Measurements from ENCODE around the gene CTNND1.

CTNND1 gene

GRCh38 chr11:57776031-57776521 is 14.5 kb downstream of the CTNND1 start:
- TF ChIP-seq ZNF274 (IDR thresholded peaks at IDR 0.05; ENCODE audit: low read depth, low read length), result no peak
- no peak overlapping the region for H3K4me3 ChIP-seq (ENCODE audit: low read length)

- no peak overlapping the region for H3K4me3 ChIP-seq (ENCODE audit: low read length)
- TF ChIP-seq ZNF274 (IDR thresholded peaks at IDR 0.05; ENCODE audit: low read depth, low read length), result no peak
Observed at GRCh38 chr11:57776577-57777210, 15.1 kb downstream of the CTNND1 start.

GRCh38 chr11:57777969-57778317 is 16.3 kb downstream of the CTNND1 start:
- no peak overlapping the region for H3K4me3 ChIP-seq (ENCODE audit: low read length)
- no peak for TF ChIP-seq ZNF274 (IDR thresholded peaks at IDR 0.05; ENCODE audit: low read depth, low read length)

- no peak overlapping the region for H3K4me3 ChIP-seq (ENCODE audit: low read length)
- TF ChIP-seq ZNF274 (IDR thresholded peaks at IDR 0.05; ENCODE audit: low read depth, low read length), result no peak
Observed at GRCh38 chr11:57778318-57779037, 16.9 kb downstream of the CTNND1 start.

GRCh38 chr11:57779276-57779675 is 17.7 kb downstream of the CTNND1 start:
- H3K4me3 ChIP-seq (ENCODE audit: low read length), result no peak overlapping the region
- TF ChIP-seq ZNF274 (IDR thresholded peaks at IDR 0.05; ENCODE audit: low read depth, low read length), result no peak

GRCh38 chr11:57781529-57781943 is 19.9 kb downstream of the CTNND1 start:
- H3K4me3 ChIP-seq (ENCODE audit: low read length), result no peak overlapping the region

GRCh38 chr11:57785072-57785471 is 23.5 kb downstream of the CTNND1 start:
- TF ChIP-seq ZNF274 (IDR thresholded peaks at IDR 0.05; ENCODE audit: low read depth, low read length), result no peak
- 0 out of 2 replicates have a peak overlapping the region, but pooled peaks have one; percentile 21 for H3K4me3 ChIP-seq (ENCODE audit: low read length)

More at GRCh38 chr11:57781529-57781943, 19.9 kb downstream of the CTNND1 start:
- no peak for TF ChIP-seq ZNF274 (IDR thresholded peaks at IDR 0.05; ENCODE audit: low read depth, low read length)

GRCh38 chr11:57786436-57786835 is 24.8 kb downstream of the CTNND1 start:
- H3K4me3 ChIP-seq (ENCODE audit: low read length), result no peak overlapping the region
- no peak for TF ChIP-seq ZNF274 (IDR thresholded peaks at IDR 0.05; ENCODE audit: low read depth, low read length)

- TF ChIP-seq ZNF274 (IDR thresholded peaks at IDR 0.05; ENCODE audit: low read depth, low read length), result no peak
- H3K4me3 ChIP-seq (ENCODE audit: low read length), result no peak overlapping the region
Observed at GRCh38 chr11:57787006-57787604, 25.5 kb downstream of the CTNND1 start.

GRCh38 chr11:57787920-57788702 is 26.5 kb downstream of the CTNND1 start:
- no peak for TF ChIP-seq ZNF274 (IDR thresholded peaks at IDR 0.05; ENCODE audit: low read depth, low read length)
- H3K4me3 ChIP-seq (ENCODE audit: low read length), result no peak overlapping the region

GRCh38 chr11:57788703-57789088 is 27.1 kb downstream of the CTNND1 start:
- no peak for TF ChIP-seq ZNF274 (IDR thresholded peaks at IDR 0.05; ENCODE audit: low read depth, low read length)

GRCh38 chr11:57791321-57792059 is 29.9 kb downstream of the CTNND1 start:
- no peak for TF ChIP-seq ZNF274 (IDR thresholded peaks at IDR 0.05; ENCODE audit: low read depth, low read length)
- peak overlapping the region; percentile 55; the same call in 1 of the 2 replicates for H3K4me3 ChIP-seq (ENCODE audit: low read length)

More at GRCh38 chr11:57788703-57789088, 27.1 kb downstream of the CTNND1 start:
- no peak overlapping the region for H3K4me3 ChIP-seq (ENCODE audit: low read length)

GRCh38 chr11:57792060-57792541 is 30.5 kb downstream of the CTNND1 start:
- no peak for TF ChIP-seq ZNF274 (IDR thresholded peaks at IDR 0.05; ENCODE audit: low read depth, low read length)
- peak overlapping the region; percentile 55; the same call in 1 of the 2 replicates for H3K4me3 ChIP-seq (ENCODE audit: low read length)
